Endothelial cell of umbilical vein (primary cell): Measurements from ENCODE around the gene DVL1. TPM values are rescaled to one million over a fixed set of nuclear protein-coding genes. Genes with fewer than 3 reads are reported as not detected.

Experiments used
- BruUV-seq: library from RNA; stranded (reverse); fragments of 400-500 nt; replicated peaks from 2 replicates; lab custom pipeline; 2021; lab: Mats Ljungman, UMichigan
- CTCF ChIA-PET: fragments of 300-600, 350-600 bp; sonication (Branson Sonifier 250); formaldehyde crosslinking; loops from one replicate; lab custom pipeline; 2021; ENCODE audit warnings: antibody characterized with exemption, inconsistent platforms; lab: Charles Lee
- POLR2A ChIA-PET: fragments of 300-600, 350-600 bp; sonication (Branson Sonifier 250); formaldehyde crosslinking; loops from one replicate; lab custom pipeline; 2021; ENCODE audit warnings: antibody characterized with exemption, inconsistent platforms; lab: Charles Lee
- DNase-seq: peaks from one replicate; pipeline ENCODE4 v3.0.0-alpha.2; 2011; ENCODE audit warnings: low read depth, low spot score
- FAIRE-seq: peaks from 2 replicates; lab custom pipeline; 2011; peaks lifted over from hg19 to GRCh38; lab: Jason Lieb, UNC
- H2AFZ ChIP-seq: 2 replicates; pipeline ENCODE4 v1.6.0; 2012; ENCODE audit warnings: low read depth, low read length, control low read depth, inconsistent platforms
- H3K27ac ChIP-seq: 2 replicates; pipeline ENCODE4 v1.5.1; 2011; ENCODE audit warnings: low read depth, mild to moderate bottlenecking, control low read depth, low read length, moderate library complexity; ENCODE audit not compliant: insufficient read depth
- H3K27me3 ChIP-seq, 2 experiments: 2 replicates each; pipeline versions ENCODE4 v1.6.0 to v1.6.1; 2011; ENCODE audit warnings: low read length in 2 of 2, mixed read lengths in 1 of 2; ENCODE audit not compliant: control insufficient read depth in 2 of 2, insufficient read depth in 2 of 2
- H3K36me3 ChIP-seq, 2 experiments: 2 replicates in 1 of 2; 3 replicates in 1 of 2; pipeline ENCODE4 v1.5.1; 2011; ENCODE audit warnings: low read length in 2 of 2, mild to moderate bottlenecking in 1 of 2, moderate library complexity in 1 of 2; ENCODE audit not compliant: control insufficient read depth in 2 of 2, insufficient read depth in 2 of 2; ENCODE audit errors: extremely low read depth in 1 of 2
- H3K4me1 ChIP-seq: 3 replicates; pipeline ENCODE4 v1.5.1; 2011; ENCODE audit warnings: mild to moderate bottlenecking, low read length; ENCODE audit not compliant: control insufficient read depth, insufficient read depth; ENCODE audit errors: extremely low read depth
- H3K4me2 ChIP-seq: 2 replicates; pipeline ENCODE4 v1.6.1; 2011; ENCODE audit warnings: low read length, control low read depth, mixed read lengths; ENCODE audit not compliant: insufficient read depth
- H3K4me3 ChIP-seq, 3 experiments: fragments of 200-600 bp in 1 of 3; sonication (generic), shearing (Covaris generic) in 1 of 3; replicated peaks in 1 of 3; 2 replicates each; pipeline ENCODE4 v1.5.1; 2011 to 2016; ENCODE audit warnings: control low read depth in 3 of 3, low read length in 3 of 3, mild to moderate bottlenecking in 2 of 3, inconsistent platforms in 1 of 3, low read depth in 1 of 3, moderate library complexity in 1 of 3; ENCODE audit not compliant: insufficient read depth in 1 of 3
- H3K79me2 ChIP-seq: 2 replicates; pipeline ENCODE4 v1.6.0; 2012; ENCODE audit warnings: low read length, inconsistent platforms; ENCODE audit not compliant: control insufficient read depth, insufficient read depth
- H3K9ac ChIP-seq: replicated peaks from 2 replicates; pipeline ENCODE3; 2011; ENCODE audit warnings: low read length, control low read depth; ENCODE audit not compliant: insufficient read depth; ENCODE audit errors: extremely low read depth
- H3K9me1 ChIP-seq: replicated peaks from 3 replicates; pipeline ENCODE4 v1.6.0; 2011; ENCODE audit warnings: mild to moderate bottlenecking, low read length; ENCODE audit not compliant: control insufficient read depth, insufficient read depth; ENCODE audit errors: extremely low read depth
- H3K9me3 ChIP-seq: replicated peaks from 2 replicates; pipeline ENCODE4 v1.5.1; 2012; ENCODE audit warnings: low read length, inconsistent platforms; ENCODE audit not compliant: control insufficient read depth, insufficient read depth
- H4K20me1 ChIP-seq: replicated peaks from 2 replicates; pipeline ENCODE3; 2011; ENCODE audit warnings: mild to moderate bottlenecking, low read length; ENCODE audit not compliant: control insufficient read depth, insufficient read depth; ENCODE audit errors: extremely low read depth
- CTCF ChIP-seq, 2 donors: IDR thresholded peaks; 1 replicate in 1 of 2; 2 replicates in 1 of 2; pipeline ENCODE4 v1.5.1; 2011; ENCODE audit warnings: low read length in 2 of 2, mild to moderate bottlenecking in 2 of 2, moderate library complexity in 2 of 2, control low read depth in 1 of 2, inconsistent platforms in 1 of 2, low read depth in 1 of 2; ENCODE audit not compliant: insufficient read depth in 1 of 2; ENCODE audit errors: extremely low read depth in 1 of 2
- EZH2 ChIP-seq: IDR thresholded peaks from 2 replicates; pipeline ENCODE4 v1.6.1; 2012; ENCODE audit warnings: borderline replicate concordance, low read depth, mild to moderate bottlenecking, moderate library complexity, low read length, inconsistent platforms; ENCODE audit not compliant: severe bottlenecking
- FOS ChIP-seq: IDR thresholded peaks from 2 replicates; pipeline ENCODE4 v1.6.1; 2011; ENCODE audit warnings: mild to moderate bottlenecking, low read length, moderate library complexity, borderline replicate concordance; ENCODE audit not compliant: insufficient read depth
- GATA2 ChIP-seq: IDR thresholded peaks from 2 replicates; pipeline ENCODE4 v1.7.0; 2011; ENCODE audit warnings: low read depth, mild to moderate bottlenecking, moderate library complexity, mixed read lengths, low read length; ENCODE audit not compliant: insufficient read length, insufficient read depth
- JUN ChIP-seq: IDR thresholded peaks from 2 replicates; pipeline ENCODE4 v1.6.1; 2011; ENCODE audit warnings: borderline replicate concordance, low read depth; ENCODE audit not compliant: insufficient read length, insufficient read depth
- MAX ChIP-seq: IDR thresholded peaks from 2 replicates; pipeline ENCODE4 v1.6.1; 2011; ENCODE audit not compliant: insufficient read depth, insufficient read length
- MYC ChIP-seq: IDR thresholded peaks from one replicate; pipeline ENCODE4 v1.6.1; 2011; ENCODE audit warnings: mild to moderate bottlenecking, low read depth, low read length
- POLR2A ChIP-seq: IDR thresholded peaks from 2 replicates; pipeline ENCODE4 v1.6.1; 2012; ENCODE audit warnings: low read depth, mild to moderate bottlenecking, control low read depth, low read length
- POLR2AphosphoS5 ChIP-seq: IDR thresholded peaks from 2 replicates; pipeline ENCODE4 v1.6.1; 2012; ENCODE audit warnings: low read depth, mild to moderate bottlenecking, control low read depth, low read length, moderate library complexity; ENCODE audit not compliant: insufficient read depth
- dilution Hi-C: fragments of 300-500 bp; cut with MboI; formaldehyde crosslinking; loops from one replicate; pipeline ENCODE4 v1.15.0; 2019; ENCODE audit warnings: low sequenced_read_pairs; ENCODE audit not compliant: extremely low pct_ligation_motif_present
- intact Hi-C: fragments of 100-400 bp; cut with micrococcal nuclease; formaldehyde crosslinking; loops from one replicate; pipeline ENCODE4 v1.10.0; 2022
- polyA plus RNA-seq, 4 experiments: library from polyadenylated mRNA; depleted of rRNA in 3 of 4; stranded (reverse) in 3 of 4; unstranded in 1 of 4; fragments of >200 nt; gene quantifications; 2 replicates each; pipeline versions ENCODE4 v1.2.1 to v1.2.3, GENCODE V29; 2011 to 2012; ENCODE audit warnings: missing spikeins in 1 of 4
- total RNA-seq: library from RNA; stranded (reverse); gene quantifications from 2 replicates; pipeline ENCODE4 v1.2.3, GENCODE V29; 2021

DVL1 gene
- total and polyA plus RNA-seq, 2 donors (not counting 3 experiments of a cell fraction or from before 2014, with no cell fraction given), result 26.8 to 36.5 TPM

GRCh38 chr1:1377540-1378205 lies 28.5 kb upstream of the DVL1 start:
- no peak overlapping the region for H3K9ac ChIP-seq
- FAIRE-seq (no peak), DNase-seq (no peak)
- BruUV-seq, result no TSS peak
- intact Hi-C loops, result no loop called here
- ChIA-PET POLR2A (interaction anchor here (0.7 kb wide), 1 partner anchor 13 kb away, joined by 5 read pairs; no protein-coding TSS in a partner anchor), CTCF (no interaction called here)
- dilution Hi-C loops, result no loop called here
- no peak overlapping the region for H3K4me3 ChIP-seq
- no peaks in the 10 kb centered on the region for H3K27me3 ChIP-seq
- H3K9me3 ChIP-seq, result no peaks in the 10 kb centered on the region
- no peaks in the 10 kb centered on the region for H4K20me1 ChIP-seq
- H3K27ac ChIP-seq, result no peak overlapping the region
- no peak overlapping the region for H3K4me2 ChIP-seq
- H3K79me2 ChIP-seq, result peaks cover 21% of the 10 kb centered on the region
- H2AFZ ChIP-seq, result no peak overlapping the region
- peaks cover 10% of the 10 kb centered on the region for H3K4me1 ChIP-seq
- no peak for TF ChIP-seq FOS
- no peak for TF ChIP-seq CTCF (IDR thresholded peaks at IDR 0.05; ENCODE audit: extremely low read depth in 1 of 2, insufficient read depth in 1 of 2, low read depth in 1 of 2, low read length in 2 of 2)
- TF ChIP-seq MAX, result no peak
- TF ChIP-seq JUN, result no peak
- TF ChIP-seq EZH2, result no peak
- TF ChIP-seq MYC, result no peak
- TF ChIP-seq POLR2A, result no peak
- no peak for TF ChIP-seq GATA2
- TF ChIP-seq POLR2AphosphoS5, result no peak
- no peaks in the 10 kb centered on the region for H3K9me1 ChIP-seq
- peaks cover 0 to 6% of the 10 kb centered on the region in 2 experiments for H3K36me3 ChIP-seq
